ENCODE data around the gene HLF. TPM values are rescaled to one million over a fixed set of nuclear protein-coding genes. Genes with fewer than 3 reads are reported as not detected.

HLF gene
- total RNA-seq, 3 donors from 2014 or later, result 11.8 to 21.4 (median 13.4) TPM

- Histone ChIP-seq H3K27me3 (no peaks in the 10 kb centered on the region), H3K27ac (peak overlapping the region in 1 of 2 donors; percentile 72), H3K36me3 (no peaks in the 10 kb centered on the region), H3K4me3 (no peak overlapping the region), H3K9me3 (no peaks in the 10 kb centered on the region), H3K4me1 (no peaks in the 10 kb centered on the region)
- peak in 1 of 2 donors; percentile 48 for DNase-seq (ENCODE audit: low spot score in 2 of 2)
- intact Hi-C loops (cut with DNase I; ENCODE audit: low total_unique reads), result no loop called here
- TF ChIP-seq CTCF (IDR thresholded peaks at IDR 0.05), result no peak
- TF ChIP-seq POLR2AphosphoS5 (IDR thresholded peaks at IDR 0.05), result peak in 1 of 3 donors; percentile 29
- no peak for TF ChIP-seq POLR2A (IDR thresholded peaks at IDR 0.05)
Measured at GRCh38 chr17:55259684-55260111, 5.1 kb upstream of the HLF start.

- Histone ChIP-seq H3K4me3 (no peak overlapping the region), H3K4me1 (no peaks in the 10 kb centered on the region), H3K9me3 (no peaks in the 10 kb centered on the region), H3K27ac (no peak overlapping the region), H3K36me3 (no peaks in the 10 kb centered on the region), H3K27me3 (no peaks in the 10 kb centered on the region)
- intact Hi-C loops (cut with DNase I; ENCODE audit: low total_unique reads), result no loop called here
- no peak for TF ChIP-seq POLR2AphosphoS5 (IDR thresholded peaks at IDR 0.05)
- TF ChIP-seq CTCF (IDR thresholded peaks at IDR 0.05), result no peak
- TF ChIP-seq POLR2A (IDR thresholded peaks at IDR 0.05), result no peak
- DNase-seq (ENCODE audit: low spot score in 2 of 2), result no peak
Measured at GRCh38 chr17:55261311-55261710, 3.4 kb upstream of the HLF start.

- Histone ChIP-seq H3K27ac (no peak overlapping the region), H3K9me3 (no peaks in the 10 kb centered on the region), H3K4me1 (no peaks in the 10 kb centered on the region), H3K4me3 (peak overlapping the region; percentile 54 to 87 (median 58)), H3K36me3 (no peaks in the 10 kb centered on the region), H3K27me3 (no peaks in the 10 kb centered on the region)
- intact Hi-C loops (cut with DNase I; ENCODE audit: low total_unique reads), result no loop called here
- no peak for DNase-seq (ENCODE audit: low spot score in 2 of 2)
- no peak for TF ChIP-seq POLR2A (IDR thresholded peaks at IDR 0.05)
- no peak for TF ChIP-seq POLR2AphosphoS5 (IDR thresholded peaks at IDR 0.05)
- no peak for TF ChIP-seq CTCF (IDR thresholded peaks at IDR 0.05)
Measured at GRCh38 chr17:55263569-55264277, 1.0 kb upstream of the HLF start.

GRCh38 chr17:55264278-55264644 is 499 bp upstream of the HLF start:
- TF ChIP-seq POLR2A (IDR thresholded peaks at IDR 0.05) (no peak), CTCF (IDR thresholded peaks at IDR 0.05) (no peak), POLR2AphosphoS5 (IDR thresholded peaks at IDR 0.05) (no peak)
- H3K27ac ChIP-seq, result no peak overlapping the region
- no peaks in the 10 kb centered on the region for H3K4me1 ChIP-seq
- DNase-seq (ENCODE audit: low spot score in 2 of 2), result no peak
- no peaks in the 10 kb centered on the region for H3K36me3 ChIP-seq
- H3K4me3 ChIP-seq, result peak overlapping the region; percentile 54 to 87 (median 58)
- intact Hi-C loops (cut with DNase I; ENCODE audit: low total_unique reads), result no loop called here
- no peaks in the 10 kb centered on the region for H3K9me3 ChIP-seq
- H3K27me3 ChIP-seq, result no peaks in the 10 kb centered on the region

GRCh38 chr17:55265311-55266021 is 706 bp downstream of the HLF start:
- intact Hi-C loops (cut with DNase I; ENCODE audit: low total_unique reads), result no loop called here
- Histone ChIP-seq H3K4me3 (peak overlapping the region; percentile 54 to 87 (median 58)), H3K27ac (peak overlapping the region; percentile 87 to 93), H3K9me3 (no peaks in the 10 kb centered on the region), H3K27me3 (no peaks in the 10 kb centered on the region), H3K4me1 (no peaks in the 10 kb centered on the region), H3K36me3 (no peaks in the 10 kb centered on the region)
- no peak for DNase-seq (ENCODE audit: low spot score in 2 of 2)
- no peak for TF ChIP-seq CTCF (IDR thresholded peaks at IDR 0.05)
